GM21515 (cell line): ENCODE data around the gene PPM1A.

Experiments
- ATAC-seq: cut with Tn5 transposase; IDR thresholded peaks from one replicate; pipeline ENCODE4 v1.9.1; 2021; ENCODE audit not compliant: unreplicated experiment

Gene PPM1A

GRCh38 chr14:60248697-60249318, at the start of gene PPM1A:
PPM1A (plus strand) TSS chr14:60249221; CDS start chr14:60282704, 33,483 bp downstream.
- peak; percentile 73 for ATAC-seq

DNA sequence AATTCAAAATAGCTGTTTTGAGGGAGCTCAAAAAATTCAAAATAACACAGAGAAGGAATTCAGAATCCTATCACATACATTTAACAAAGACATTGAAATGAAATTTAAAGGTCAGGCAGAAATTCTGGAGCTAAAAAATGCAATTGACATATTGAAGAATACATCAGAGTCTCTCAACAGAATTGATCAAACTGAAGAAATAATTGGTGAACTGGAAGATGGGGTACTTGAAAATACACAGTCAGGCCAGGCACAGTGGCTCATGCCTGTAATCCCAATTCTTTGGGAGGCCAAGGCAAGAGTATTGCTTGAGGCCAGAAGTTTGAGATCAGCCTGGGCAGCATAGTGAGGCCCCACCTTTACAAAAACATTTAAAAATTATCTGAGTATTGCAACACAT, 49.7 kb upstream of the PPM1A start:
- ATAC-seq, result no peak

DNA sequence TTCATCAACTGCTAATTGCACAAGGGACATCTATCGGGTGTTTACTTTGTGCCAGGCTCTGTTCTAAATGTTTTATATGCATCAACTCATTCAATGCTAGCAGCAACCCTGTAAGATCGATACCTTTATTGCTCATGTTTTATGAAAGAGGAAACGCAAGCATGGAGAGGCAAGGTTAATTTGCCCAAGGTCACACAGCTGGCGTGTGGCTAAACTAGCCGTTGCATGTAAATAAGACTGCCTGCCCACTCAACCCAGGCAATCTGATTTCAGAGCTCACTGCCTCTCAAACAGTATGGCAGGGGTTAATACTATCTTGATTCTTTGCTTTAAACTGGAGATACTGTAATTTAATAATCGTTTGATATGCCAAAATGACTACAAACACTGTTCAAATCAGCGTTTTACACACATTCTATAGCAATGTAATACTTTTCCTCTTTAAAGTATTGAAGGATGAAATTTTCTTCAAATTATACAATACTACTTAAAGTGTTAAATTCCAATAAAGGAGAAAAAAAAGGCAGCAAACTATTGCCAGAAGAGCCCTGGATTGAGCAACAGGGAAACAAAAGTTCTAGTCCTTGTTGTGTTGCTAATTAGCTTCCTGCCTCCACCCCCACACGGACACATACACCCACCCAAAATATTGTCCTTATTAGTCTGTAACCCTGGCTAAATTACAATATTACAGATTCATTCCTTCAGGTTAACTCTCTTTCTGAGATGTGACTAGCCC, 44.7 kb upstream of the PPM1A start:
- peak; percentile 75 for ATAC-seq

DNA sequence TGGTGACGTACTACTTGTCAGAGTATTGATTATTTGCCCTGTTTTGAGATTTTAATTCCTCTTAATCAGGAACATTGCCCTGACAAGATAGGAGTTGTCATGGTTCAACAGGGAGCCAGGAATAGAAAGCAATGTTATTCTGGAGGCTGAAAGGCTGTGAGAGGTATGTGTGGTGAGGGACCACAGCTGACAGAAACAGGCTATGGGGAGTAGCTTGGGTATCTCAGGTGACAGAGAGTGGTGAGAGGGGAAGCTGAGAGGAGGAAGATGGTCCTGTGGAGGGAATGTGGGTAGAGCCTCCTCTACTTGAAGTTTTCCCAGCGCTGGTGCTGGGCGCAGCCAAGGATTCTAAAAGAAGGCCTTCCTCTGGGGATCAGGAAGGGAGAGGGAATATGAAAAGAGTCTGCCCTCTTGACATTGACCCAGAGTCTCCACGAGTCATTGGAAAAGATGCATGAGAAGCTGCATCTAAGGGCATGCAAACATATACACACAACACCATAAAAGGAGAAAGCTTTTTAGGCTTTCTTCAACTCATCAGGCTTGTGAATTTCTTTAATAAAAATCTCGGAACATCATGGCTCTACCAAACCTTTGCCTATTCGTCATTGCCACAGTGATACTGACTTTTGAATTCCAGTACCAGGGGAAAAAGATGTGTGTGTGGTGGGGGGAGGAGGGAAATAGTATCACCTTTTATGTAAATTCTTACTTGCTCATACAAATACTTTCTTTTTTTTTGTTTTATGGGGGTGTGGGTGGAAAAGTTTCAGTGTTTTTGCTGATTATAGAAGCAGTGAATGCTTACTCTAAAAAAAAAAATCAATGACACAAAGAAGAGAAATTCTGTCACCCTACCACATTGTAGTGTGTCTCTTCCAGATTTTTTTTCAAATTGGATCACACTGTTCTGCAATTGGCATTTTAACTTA, 43.9 kb upstream of the PPM1A start:
- peak; percentile 68 for ATAC-seq

DNA sequence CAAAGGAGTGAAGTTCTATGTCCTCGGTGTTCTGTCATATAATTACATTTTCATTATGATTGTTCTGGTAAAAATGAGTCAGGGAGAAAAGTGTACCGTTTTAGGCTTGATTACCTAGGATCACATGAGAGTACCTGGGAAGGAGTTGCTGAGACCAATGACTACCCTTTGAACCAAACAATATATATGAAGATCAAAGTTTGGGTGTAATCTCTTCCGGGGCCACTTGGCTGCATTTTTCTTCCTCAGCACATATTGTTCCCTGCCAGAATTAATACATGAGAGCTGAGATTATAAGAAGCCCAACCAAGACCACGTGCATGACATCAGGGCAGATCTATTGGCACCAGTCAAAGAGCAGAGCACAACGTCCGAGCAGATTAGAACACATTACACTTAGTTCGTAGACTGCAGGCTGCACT, 42.8 kb upstream of the PPM1A start:
- ATAC-seq, result no peak

DNA sequence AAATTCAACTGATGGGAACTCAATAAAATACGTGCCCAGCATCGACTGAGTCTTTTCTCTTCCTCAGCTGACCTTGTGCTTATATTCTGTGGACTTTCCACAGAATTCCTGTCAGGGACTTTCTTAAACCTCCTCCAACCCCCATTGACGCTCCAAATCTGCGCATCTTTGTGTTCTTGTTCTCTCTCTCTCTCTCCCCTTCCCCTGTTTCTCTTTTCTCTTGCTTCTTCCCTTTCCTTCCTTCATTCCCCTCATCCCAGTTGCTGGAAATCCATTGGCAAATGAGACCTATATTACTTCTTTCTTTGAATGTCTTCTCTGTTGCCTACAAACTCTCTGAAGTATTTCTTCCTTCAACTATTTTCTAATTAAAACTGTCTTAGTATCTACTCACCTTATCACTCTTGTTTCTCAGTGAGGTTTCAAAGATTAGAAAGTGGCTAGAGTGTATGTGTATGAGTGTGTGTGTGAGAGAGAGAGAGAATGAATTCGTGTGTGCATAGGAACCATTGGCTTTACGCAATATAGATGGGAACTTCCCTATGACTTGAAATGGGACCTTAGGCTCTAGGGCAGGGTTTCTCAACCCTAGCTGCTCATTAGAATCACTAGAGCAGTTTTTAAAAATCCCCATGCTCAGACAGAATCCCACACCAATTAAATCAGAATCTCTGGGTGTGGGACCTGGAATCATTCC, 42.0 kb upstream of the PPM1A start:
- no peak for ATAC-seq

- ATAC-seq, result no peak
Measured at GRCh38 chr14:60210703-60211102, 38.3 kb upstream of the PPM1A start.

- ATAC-seq, result no peak
Measured at GRCh38 chr14:60211153-60211552, 37.9 kb upstream of the PPM1A start.

DNA sequence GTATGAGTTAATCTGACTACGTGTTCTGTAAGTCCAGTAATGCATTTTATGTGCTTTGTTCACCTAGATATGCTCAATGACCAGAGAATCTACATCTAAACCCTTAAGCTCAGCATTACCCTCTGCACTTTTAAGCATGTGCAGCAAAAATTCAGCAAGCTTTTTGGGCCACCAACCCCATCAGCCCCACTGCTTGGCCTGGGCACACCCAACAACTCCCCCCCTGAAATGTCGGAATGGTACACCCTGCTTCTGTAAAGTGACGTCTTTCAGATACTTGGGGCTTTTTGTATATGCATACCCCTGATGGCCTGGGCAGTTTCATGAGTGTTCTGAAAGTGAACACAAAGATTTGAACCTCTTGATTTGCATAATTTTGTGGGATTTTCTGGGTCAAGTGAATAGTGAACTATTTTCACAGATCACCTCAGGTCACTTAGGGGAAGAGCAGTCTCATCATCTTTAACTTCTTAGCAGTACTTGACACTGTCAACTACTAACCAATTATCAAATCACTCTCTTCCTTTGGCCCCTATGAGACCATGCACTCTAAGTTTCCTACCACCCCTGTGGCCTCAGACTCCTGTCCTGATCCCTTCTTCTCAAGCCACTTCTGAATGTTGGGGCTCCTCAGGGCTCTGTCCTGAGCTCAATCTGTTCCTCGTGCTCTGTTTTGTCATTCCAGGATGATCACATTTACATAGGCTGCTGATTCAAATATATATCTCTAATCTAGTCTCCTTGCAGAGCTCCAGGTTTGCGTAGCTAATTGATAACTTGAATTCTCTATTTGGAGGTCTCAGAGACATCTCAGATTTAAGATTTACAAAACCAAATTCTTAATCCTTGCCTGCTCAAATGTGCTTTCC, 36.3 kb upstream of the PPM1A start:
- ATAC-seq, result peak; percentile 92

DNA sequence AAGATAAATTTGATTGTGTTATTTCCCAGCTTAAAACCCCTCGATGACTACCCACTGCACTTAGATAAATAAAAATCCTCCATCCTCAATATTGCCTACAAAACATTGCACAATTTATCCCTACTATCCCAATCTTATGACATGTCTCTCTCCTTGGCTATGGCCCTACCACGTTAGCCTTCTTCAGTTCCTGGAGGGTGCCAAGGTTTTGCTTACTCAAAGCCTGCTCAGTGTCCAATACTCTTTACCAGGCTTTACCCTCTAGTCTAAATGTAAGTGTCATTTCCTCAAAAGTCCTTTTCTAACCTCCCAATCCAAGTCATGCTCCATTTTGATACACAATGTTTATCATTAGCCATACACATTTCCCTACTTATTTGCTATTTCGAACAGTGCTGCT, 35.0 kb upstream of the PPM1A start:
- no peak for ATAC-seq

DNA sequence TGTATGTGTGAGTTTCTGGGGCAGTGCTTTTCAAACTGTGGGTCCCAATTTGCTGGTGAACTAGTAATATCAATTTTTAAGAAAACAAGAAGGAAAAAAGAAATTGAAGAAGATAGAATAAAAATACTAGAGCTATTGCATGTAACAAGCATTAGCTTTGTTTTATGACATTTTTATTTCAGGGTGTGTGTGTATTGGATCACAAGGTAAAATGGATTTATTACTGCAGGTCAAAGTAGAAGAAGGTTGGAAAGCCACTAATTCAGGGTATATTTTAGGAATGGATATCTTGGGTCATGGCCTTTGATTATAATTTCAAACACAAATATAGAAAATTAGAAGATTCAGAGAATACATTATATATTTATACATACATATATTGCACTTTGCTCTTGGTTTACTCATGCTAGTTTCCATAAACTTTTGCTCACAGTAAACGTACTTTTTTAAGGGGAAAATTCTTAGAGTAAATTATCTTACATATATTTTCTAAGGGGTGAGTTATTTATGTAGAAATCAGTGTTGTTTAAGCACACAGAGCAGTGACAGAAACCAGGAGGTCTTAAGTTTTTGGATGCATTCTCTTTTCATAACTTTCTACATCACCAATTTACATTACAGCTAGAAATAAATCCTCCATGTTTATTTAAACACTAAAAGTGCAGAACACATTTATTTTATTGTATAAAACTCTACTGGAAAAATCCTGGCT, 34.5 kb upstream of the PPM1A start:
- no peak for ATAC-seq

DNA sequence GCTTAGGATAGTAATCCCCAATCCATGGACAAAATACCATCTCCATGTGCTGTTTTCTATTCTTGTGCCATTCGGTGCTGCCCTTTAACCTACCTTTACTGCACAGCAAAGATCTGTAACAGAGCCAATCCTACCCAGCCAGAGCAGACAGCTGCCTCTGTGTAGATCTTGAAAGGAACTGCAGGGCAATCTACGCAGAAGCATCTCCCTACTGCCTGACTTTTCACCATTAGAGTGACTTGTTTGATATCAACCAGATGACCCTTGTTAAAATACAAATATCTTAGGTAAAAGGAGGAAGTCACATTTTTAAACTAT, 33.9 kb upstream of the PPM1A start:
- no peak for ATAC-seq

DNA sequence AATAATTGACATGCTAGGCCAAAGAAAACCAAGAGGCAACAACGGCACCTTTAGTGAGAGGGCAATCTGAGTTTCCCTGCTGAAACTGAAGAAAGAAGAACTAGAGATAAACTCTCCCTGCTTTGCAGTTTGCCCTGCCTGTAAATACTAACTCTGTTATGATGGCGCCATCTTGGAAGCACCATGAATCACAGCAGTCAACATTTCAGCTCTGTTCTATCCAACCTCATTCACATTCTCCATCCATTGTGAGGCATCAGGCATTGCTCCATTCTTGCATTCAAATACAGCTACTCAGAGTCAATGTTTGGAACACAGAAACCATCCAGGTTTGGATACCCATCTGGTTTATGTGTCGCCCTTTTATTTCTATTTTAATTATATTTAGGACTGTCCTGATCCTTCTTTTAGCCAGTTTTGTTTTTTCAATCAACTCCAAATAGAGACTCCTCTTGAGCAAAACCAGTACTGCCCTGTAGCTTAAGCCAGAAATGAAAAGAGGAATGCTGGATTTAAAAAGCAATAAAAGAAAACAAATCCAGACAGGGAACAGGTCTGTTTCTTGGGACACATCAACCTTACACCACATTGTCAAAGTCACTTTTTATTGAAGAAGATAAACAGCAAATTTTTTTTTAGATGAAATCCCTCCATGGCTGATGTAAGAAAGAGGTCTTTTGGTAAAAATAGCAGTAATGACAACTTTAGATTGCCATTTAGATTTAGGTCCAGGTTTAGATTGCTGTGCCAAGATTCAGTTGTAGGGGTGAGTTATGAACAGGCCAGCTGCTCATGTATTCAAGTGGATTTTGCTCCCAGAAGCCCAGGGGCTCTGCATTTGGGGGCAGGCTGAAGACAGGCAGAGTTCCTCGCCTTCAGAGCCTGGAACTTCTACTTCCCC, 33.3 kb upstream of the PPM1A start:
- no peak for ATAC-seq

- ATAC-seq, result no peak
Measured at GRCh38 chr14:60217713-60218112, 31.3 kb upstream of the PPM1A start.

DNA sequence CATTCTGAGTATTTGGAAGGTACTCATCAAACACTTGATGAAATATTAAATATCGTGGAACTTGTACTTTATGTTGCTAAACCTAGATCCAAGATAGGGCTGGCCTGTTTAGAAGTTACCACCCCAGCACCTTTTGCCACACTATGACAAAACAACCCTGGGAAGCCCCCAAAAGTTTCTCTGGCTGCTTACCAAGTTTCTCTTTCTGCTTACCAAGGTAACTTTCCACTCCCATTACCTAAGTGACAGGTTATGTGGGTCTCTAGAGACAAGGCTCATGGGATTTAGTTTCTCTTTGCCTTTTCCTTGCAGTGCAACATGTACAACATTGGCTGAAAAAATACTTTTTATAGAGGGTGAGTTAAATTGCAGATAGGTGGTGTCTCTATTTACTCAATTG, 28.9 kb upstream of the PPM1A start:
- ATAC-seq, result no peak

- no peak for ATAC-seq
Measured at GRCh38 chr14:60220917-60221316, 28.1 kb upstream of the PPM1A start.

DNA sequence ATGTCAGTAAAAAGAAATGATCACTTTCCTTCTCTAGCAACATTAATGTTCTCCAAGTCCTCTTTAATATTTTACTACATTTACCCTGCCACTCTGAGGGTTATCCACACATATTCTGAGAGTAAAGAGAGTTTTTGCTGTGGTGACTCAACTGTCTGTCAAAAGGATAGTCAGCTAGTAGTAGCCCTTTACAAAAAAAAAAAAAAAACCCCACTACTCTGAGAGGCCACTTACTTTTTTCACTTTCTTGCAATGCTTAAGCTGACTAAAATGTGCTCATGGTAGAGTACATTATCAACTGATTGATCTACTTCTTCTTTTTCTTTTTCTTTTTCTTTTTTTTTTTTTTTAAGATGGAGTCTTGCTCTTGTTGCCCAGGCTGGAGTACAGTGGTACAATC, 27.6 kb upstream of the PPM1A start:
- no peak for ATAC-seq

DNA sequence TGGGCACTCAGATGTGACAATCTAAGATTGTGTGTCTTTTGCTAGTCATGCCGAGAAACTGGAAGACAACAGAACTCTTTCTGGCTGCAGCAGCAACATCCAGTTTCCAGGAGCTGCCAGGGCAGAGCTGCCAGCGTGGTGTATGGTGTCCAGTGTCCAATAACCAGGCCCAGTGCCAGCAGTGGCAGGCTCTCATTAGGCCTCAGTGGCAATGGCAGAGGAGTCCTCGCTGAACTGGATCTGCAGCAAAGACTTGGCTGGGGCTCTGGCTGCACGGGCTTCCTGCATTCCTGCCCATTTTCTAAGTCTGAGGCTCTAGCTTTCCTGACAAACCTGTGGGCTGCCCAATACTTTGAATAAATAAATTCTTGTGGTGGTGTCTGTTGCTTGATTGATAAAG, 26.2 kb upstream of the PPM1A start:
- ATAC-seq, result no peak

- ATAC-seq, result no peak
Measured at GRCh38 chr14:60225265-60225664, 23.8 kb upstream of the PPM1A start.
